GM18951 (cell line): ENCODE measurements around the gene EEF1E1.

ENCODE experiments used
- POLR2A ChIP-seq: IDR thresholded peaks from 4 replicates; pipeline ENCODE4 v1.6.1; 2011; ENCODE audit warnings: mild to moderate bottlenecking; ENCODE audit not compliant: insufficient read length, insufficient read depth; ENCODE audit errors: extremely low read depth
- in situ Hi-C: fragments of 300-500 bp; cut with MboI; formaldehyde crosslinking; loops from one replicate; pipeline ENCODE4 v1.12.0; 2022; ENCODE audit warnings: low sequenced_read_pairs, mixed read lengths, inconsistent platforms; ENCODE audit not compliant: unreplicated experiment

EEF1E1 gene

DNA sequence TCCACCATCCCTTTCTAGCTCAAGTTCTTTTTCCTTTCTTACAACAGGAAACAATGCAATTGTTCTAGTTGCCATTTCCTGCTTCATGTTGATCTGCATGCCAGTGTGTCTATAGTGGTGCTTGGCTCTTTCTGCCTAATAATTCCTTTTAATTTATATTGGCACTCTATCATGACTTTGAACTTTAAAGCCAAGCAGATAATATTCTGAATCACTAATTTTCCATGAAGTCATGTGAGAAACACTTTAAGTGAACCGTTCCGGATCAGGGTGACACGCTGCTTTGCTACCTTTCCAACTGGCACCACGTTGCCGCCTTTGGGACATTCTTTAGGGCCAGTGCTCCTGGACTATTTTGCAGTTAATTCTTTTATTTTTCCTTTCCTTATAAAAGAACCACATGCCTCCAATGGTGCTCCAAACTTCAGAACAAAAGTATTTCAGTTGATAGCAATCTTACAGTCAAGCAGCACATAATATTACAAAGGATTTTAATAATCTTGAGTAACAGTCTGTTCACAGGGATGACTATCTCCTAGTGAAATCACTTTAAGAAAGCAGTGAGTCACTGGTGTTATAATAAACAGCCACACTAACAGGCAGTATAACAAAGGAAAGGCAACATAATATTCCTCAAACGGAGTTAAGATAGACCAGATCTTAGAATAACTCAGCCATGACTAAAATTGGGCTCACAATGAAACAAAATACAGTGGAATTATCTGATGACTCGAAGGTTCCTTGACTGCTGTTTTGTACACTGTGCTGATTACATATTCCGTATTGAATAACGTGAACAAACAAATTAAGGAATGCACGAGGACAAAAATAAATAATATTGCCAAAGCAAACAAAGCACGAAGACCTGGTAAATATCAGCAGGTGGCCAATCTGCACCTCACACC lies 19.1 kb downstream of the EEF1E1 start:
- in situ Hi-C loops = no loop called here

DNA sequence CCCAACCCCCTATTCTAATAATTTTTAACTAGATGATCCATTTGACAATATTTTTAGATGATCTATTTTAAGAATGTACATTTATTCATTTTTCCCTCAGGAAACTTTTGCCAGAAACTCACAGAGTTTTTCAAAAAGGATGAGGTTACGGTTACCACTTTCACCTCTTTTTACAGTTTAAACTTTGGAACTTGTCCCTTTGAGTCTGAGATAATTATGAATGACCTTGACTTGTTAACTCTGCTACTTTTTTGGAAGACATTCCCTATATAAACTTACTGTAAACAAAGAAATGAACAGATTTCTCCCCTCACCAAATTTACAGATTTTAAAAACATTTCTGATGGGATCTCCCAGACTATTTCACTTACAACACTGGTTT lies 19.8 kb downstream of the EEF1E1 start:
- no peak for TF ChIP-seq POLR2A
- in situ Hi-C loops = no loop called here

More for the DNA sequence above, 19.1 kb downstream of the EEF1E1 start:
- TF ChIP-seq POLR2A = no peak

DNA sequence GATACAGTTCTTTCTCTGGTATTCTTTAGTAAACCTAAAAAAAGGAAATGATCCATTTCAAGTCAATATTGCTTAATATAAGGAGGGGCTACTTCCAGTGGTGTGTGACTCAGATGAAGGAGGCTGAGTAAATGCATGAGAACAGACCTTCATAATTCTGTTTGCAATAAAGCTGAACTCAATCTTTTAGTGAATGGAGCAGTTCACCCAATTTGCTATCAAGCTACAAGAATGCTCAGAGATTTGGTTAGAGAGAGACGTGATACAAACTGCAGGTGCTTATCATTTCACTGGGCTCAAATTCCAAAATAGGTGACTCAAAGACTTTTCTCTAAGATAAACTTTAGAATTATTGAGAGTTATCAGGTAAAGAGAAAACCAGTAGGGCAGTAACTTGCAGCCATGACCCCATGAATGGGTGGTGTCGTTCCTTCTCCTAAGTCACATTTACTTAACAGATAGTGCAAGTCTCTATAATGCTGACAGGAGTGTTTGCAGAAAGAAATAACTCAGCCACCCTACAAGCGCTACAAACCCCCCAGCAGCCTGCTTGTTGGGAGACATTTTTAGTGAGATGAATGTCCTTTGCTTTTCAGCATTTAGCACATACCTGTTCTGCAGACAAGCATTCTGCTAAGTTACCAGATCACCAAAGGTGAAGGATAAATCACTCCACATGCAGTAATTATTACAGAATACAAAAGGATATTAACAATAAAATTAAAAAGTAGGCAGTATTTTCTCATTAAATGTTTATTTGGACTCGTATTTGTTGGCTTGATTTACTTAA lies 21.8 kb downstream of the EEF1E1 start:
- no peak for TF ChIP-seq POLR2A
- in situ Hi-C loops = no loop called here

DNA sequence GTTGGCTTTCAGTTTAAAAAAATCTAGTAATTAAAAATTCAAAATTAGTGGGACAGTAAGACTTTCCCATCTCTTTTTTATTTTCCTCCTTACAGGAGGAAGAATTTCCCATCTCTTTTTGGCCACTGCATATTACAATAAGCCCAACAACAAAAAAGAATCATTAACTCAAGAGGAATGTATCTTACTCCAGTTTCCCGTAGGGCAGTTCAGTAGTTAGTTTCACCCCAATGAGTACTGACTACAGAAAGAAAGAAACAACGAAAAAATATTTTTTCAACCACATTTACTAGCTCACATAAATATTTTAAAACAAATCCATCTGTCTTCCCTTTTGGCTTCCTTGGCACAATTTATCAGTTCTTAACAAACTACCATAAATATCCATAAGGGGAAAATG lies 23.2 kb downstream of the EEF1E1 start:
- no peak for TF ChIP-seq POLR2A
- in situ Hi-C loops = no loop called here

DNA sequence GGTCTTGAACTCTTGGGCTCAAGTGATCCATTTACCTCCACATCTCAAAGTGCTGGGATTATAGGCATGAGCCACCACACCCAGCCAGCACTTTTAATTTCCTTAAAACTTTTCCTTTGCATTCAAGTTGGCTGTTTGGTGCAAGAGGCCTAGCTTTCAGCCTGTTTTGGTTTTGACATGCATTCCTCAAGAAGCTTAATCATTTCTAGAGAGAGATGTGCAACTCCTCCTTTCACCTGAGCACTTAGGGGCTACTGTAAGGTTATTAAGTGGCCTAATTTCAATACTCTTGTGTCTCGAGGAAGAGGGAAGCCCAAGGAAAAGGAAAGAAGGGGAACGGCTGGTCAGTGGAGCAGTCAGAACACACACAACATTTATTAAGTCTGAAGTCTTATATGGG lies 24.4 kb downstream of the EEF1E1 start:
- no peak for TF ChIP-seq POLR2A
- in situ Hi-C loops = no loop called here

DNA sequence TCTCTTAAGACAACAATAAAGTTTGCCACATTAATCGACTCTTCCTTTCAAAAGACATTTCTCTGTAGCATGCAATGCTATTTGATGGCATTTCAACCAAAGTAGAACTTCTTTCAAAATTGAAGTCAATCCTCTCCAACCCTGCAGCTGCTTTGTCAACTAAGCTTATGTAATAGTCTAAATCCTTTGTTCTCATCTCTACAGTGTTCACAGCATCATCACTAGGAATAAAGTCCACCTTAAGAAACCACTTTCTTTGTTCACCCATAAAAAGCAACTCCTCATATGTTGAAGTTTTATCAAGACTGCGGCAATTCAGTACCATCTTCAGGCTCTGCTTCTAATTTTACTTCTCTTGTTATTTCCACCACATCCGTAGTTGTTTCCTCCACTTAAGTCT lies 26.6 kb downstream of the EEF1E1 start:
- TF ChIP-seq POLR2A = no peak
- in situ Hi-C loops = no loop called here

DNA sequence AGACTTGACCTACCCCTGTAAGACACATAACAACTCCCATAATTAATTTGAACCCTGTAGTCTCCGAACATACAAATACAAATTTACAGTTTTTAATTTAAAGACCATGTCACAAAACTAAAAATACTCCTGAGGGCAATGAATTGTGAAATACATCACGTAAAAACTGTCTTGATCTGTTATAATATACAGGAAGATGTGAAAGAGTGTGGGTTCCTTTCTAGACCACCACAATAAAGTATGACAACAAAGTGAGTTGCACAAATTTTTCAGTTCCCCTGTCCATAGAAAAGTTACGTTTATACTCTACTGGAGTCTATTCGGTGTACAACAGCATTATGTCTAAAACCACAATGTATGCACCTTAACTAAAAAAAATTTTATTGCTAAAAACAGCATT lies 27.2 kb downstream of the EEF1E1 start:
- no peak for TF ChIP-seq POLR2A
- in situ Hi-C loops = no loop called here

DNA sequence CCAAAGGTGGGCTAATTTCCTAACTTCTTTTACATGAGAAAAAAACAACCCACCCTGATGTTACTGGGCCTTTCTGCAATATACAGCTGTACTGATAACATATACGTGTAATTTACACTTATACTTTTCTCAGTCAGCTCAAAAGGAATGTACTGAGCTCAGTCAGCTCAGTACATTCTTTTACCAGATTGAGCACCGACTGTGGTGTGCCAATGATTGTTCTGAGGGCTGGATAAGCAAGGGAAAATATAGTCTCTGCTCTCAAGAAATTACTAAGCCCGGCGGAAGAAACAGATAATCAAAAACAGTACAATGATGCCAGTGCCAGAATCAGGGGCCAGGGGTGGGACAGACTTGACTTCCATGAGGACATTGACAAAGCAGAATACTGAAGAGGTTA lies 28.1 kb downstream of the EEF1E1 start:
- in situ Hi-C loops = no loop called here
- TF ChIP-seq POLR2A = no peak

DNA sequence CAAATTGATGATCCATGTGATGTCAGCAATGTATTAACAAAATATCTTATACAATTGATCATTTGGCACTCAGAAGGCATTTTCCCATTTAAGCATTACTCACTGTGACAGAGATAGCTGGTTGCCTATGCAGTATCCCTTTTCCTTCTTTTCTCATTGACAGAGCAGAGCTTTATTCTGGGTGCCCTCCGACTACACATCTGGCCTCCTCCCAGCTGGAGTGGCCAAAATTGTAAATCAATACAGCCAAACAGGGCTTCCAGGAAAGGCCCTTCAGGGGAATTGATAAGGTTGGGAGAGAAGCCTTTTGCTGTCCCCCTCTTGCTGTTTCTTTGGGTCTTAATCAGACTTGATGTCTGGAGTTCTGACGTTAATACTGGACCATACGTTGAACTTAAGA lies 28.6 kb downstream of the EEF1E1 start:
- in situ Hi-C loops = no loop called here
- TF ChIP-seq POLR2A = no peak

DNA sequence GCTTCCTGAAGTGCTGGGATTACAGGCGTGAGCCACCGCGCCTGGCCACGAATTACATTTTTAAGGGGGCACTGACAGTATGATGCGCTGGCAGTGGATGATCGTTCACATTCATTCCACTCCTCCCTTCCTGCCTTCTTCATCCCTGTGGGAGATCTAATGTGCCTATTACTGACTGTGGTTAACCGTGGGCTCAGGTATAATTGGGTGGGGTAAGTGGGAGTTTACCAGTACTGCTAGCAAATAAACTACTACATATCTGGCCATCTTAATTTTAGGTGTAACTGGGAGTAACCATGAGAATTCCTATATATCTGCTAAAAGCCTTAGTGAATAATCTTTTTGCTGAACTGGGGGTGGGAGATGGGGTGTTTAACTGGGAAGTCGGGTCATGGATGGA lies 31.6 kb downstream of the EEF1E1 start:
- in situ Hi-C loops = no loop called here
- TF ChIP-seq POLR2A = no peak

DNA sequence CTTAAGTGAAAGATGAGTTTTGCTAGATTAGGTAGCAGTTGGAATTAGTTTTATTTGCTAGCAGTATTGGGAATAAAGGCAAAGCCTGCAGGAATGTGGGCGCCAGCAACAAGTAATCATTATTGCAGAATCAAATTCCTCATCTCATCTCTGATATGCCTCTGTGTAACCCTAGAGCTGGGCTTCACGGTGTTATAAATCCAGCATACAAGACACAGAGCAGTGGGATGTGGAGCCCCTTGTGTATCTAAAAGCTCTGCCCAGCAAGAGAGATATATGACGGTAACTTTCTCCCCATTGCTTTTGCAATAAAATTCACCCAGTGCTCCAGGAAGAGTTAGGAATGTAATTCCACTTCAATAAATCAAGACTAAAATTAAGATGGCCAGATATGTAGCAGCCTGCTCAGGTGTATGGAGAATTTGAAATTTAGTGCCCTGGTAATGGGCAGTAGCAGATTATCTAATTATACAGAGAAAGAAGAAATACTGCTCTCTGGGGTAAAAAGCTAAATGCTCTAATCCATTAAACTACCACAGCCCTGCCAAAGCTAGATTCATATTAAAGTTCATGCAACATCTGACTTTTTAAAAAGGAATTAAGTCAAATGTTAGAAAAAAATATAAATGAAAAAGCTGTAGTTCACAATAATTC lies 32.6 kb downstream of the EEF1E1 start:
- in situ Hi-C loops = no loop called here
- TF ChIP-seq POLR2A = no peak

DNA sequence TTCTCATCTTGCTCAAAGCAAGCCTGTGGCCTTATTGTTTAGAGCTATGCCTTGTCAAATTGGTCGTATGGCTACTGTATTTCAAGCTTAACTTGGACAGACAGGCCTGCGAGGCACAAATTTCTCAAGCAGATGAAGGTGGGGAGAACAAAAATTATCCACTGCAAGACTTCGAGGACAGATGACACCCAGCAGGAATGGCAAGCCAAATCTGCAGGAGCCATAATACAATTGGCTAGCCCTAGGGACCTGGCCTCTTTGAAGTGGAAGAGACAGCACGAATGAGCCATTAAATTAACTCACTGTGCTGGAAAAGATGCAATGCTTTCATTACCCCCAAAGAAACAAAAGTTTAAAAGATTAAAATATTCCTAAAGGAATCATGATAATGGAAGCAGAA lies 33.2 kb downstream of the EEF1E1 start:
- TF ChIP-seq POLR2A = no peak
- in situ Hi-C loops = no loop called here

DNA sequence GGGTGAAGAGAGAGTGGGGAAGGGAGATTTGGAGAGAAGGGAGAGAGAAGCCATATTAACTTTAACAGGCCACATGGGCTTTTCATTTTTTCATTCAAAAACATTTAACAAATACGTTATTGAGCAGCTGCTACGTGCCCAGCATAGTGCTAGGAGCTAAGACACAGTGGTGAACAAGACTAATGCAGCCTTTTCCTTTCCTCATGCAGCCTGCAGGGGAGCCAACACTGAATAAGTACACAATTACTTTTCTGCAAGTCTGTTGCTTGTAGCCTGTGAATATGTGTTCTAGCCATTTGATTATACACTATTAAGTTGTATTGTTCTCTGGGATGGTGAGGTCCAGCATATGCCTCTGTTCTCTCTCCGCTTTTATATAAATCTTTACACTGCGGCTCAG lies 36.2 kb downstream of the EEF1E1 start:
- TF ChIP-seq POLR2A = no peak

More for the DNA sequence above, 36.2 kb downstream of the EEF1E1 start:
- in situ Hi-C loops = no loop called here
